ENCODE measurements around the gene MSMO1.

Gene MSMO1

DNA sequence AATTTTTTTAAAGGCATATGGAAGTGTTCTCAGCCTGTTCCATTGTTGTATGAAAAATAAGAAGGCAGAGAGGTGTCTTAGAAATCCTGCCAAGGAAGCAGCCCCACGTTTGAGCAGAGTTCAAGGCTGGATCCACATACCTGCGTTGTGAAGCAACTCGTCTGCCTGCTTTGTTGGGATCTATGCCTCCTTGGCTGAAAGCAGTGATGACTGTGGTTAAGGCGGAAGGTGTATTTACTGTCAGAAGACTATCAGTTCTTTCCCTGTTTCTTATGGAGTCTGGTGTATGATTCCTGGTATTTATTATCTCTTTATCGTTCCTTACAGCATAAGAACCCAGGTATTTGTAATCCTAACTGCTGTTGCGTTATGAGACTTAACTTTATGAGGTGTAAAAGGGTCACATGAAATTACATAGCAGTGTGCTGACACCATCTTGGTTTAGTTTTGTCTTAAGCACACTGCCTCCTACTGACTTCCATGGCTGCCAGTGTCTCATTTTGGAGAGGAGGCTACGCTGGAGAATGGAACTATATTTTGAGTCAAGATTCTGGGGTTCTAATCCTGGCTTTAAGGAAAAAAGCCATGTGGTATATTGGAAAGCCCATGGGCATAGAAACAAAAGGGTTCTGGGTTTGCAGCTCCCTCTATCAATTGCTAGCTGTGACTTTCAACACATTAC, 3.1 kb upstream of the MSMO1 start:
- in situ Hi-C loops (cut with HindIII; ENCODE audit: low sequenced_read_pairs), result no loop called here

DNA sequence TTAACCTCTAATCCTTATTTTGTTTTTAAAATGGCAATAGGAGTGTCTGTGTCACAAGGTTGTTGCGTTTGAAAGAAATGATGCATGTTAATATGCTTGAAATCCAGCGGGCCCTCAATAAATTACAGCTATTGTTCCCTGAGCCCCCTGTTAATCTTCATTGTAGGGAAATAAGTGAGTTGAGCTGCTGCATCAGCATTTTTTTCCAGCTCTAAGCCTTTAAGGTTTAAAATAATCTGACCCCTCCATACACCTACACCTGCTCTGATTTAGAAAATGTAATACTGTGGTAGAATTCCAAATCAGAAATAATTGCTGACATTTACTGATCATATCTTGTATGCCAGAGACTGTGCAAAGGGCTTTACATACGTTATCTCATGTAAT, 2.6 kb upstream of the MSMO1 start:
- in situ Hi-C loops (cut with HindIII; ENCODE audit: low sequenced_read_pairs), result no loop called here

DNA sequence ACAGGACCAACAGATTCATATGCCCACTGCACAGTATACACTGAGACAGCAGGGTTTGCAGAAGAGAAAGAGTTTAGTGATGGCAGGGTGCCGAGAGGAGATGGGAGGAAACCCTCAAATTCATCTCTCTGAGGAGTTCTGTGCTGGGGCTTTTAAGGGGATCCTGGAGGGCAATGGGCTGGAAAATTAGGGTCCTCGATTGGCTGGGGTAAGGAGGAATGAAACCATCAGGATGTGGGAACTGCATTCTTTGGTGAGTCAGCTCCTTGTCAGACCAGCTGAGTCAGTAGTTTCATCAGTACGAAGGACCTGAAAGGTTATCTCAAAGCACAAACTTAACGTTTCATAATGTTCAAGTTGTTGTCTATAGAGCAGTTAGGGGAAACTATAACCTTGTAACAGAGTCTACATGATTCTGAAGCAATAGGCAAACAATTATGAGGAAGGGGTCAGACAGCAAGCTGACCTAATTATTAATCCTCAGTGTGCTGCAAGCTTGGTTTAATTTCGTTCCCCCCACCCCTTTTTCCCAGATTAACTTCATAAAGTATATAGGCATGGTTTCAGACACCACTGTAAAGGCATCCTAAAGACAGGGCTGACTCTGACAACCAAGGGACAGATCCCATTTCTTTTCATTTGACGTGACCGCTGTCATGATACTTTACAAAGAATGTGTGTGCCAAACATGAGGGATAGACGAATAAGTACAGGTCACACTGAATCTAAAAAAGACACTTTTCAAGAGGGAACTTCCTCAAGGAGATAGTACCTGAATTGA, 1.5 kb upstream of the MSMO1 start:
- in situ Hi-C loops (cut with HindIII; ENCODE audit: low sequenced_read_pairs), result no loop called here

DNA sequence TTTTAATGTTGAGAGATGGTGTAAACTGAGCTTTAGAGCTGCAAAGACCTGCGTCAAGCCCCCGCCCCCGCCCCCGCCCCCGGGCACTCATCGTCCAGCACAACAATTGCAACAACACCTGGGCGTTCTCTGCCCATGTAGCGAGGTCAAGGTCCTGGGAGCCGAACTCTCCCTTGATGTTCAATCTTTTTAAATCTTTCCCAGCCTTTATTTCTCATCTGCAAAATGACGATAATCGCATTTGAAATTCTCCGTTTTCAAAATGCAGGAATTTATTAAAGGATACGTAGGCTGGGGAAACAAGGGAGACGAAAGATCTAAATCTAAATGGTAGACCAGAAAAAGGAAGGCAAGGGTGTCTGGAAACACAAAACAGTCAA, 648 bp upstream of the MSMO1 start:
- in situ Hi-C loops (cut with HindIII; ENCODE audit: low sequenced_read_pairs), result no loop called here

DNA sequence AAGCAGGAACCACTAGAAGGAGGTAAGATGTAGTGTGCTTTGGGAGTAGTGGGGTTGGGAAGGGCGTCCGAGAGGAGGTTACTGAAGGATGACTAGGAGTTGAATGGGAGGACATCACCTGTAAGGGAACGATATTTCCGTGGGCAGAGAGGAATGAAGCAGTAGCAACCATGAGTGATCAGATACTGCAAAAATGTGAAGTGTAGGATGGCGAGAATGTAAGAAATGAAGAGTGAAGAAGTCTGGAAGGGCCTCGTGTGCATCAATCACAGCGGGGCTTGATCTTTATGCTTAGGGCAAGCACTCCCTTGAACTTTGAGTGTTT, 594 bp downstream of the MSMO1 start:
- in situ Hi-C loops (cut with HindIII; ENCODE audit: low sequenced_read_pairs), result no loop called here

DNA sequence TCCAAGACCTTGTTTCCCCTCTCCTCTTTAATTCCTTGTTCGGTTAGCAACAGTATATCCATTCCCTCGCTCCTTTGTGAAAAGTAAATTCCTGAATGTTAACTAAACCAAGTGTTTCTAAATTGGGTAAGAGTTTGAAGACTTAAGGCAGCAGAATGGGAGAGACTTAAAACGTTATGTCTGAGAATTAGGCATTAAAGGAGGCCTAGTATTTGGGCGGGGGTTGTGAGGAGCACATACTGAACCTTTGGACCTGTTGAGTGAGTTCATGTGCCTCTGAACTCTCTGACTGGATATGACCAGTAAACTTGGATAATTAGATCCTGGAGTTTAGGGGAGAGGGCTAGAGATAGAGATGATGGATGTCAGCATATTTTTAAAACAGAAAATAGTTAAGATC, 1.2 kb downstream of the MSMO1 start:
- in situ Hi-C loops (cut with HindIII; ENCODE audit: low sequenced_read_pairs), result no loop called here

DNA sequence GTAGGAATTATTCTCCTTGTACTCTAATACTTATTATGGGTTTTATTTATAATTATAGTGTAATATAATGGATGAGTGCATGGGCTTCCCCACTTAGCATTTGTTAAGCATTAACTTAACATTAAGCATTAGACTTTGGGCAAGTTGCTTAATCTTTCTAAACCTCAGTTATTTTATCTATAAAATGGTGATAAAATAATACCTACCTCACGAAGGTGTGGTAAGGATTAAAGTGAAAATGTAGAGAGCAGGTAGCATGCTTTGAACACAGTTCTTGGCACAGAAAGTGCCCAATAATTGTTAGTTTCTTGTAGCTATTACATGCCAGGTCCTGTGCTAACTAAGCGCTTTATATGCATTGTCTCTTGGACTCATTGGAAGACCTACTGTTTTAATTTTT, 2.6 kb downstream of the MSMO1 start:
- in situ Hi-C loops (cut with HindIII; ENCODE audit: low sequenced_read_pairs), result no loop called here

DNA sequence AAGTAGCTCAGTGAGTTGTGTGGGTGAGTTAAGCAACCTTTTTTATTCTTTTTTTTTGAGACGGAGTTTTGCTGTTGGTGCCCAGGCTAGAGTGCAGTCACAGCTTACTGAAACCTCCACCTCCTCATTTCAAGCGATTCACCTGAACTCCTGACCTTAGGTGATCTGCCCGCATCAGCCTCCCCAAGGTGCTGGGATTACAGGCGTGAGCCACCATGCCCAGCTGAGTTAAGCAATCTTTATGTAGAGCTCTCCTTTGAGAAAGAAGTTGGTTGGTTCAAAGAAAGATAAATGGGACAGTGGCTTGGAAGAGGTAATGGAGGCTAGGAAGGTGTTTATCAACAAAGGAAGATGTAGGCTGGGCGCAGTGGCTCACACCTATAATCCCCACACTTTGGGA, 3.2 kb downstream of the MSMO1 start:
- in situ Hi-C loops (cut with HindIII; ENCODE audit: low sequenced_read_pairs), result no loop called here

DNA sequence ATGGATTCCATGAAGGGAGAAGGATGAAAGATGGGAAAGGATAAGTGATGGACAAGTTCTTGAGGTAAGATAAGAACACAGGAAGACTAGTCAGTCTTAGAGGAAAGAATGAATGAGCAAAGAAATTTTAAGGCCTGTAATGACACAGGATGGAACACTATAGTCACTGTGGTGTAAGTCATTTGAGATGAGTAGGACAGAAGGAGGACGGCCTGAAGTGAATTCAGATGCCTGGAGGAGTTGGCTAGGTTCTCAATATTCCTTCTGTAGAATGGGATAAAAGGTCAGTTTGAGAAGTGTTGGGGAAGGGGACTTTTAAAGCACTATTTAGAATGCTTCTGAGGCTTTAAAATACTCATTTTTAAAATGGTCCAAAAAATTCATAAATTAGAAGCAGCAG, 3.9 kb downstream of the MSMO1 start:
- in situ Hi-C loops (cut with HindIII; ENCODE audit: low sequenced_read_pairs), result no loop called here

DNA sequence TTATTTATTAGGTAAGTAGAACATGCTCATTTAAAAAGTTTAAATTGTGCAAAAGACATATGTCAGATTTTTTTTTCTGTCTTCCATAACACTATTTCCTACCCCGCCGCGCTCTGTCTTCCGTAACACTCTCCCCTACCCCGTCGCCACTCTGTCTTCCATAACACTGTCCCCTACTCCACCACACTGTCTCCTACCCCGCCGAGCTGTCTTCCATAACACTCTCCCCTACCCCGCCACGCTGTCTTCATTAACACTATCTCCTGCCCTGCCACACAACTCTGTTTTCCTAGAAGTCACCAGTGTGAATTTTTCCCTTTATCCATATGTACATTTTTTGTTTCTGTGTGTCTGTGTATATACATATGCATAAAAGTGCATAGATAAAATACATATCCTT, 4.4 kb downstream of the MSMO1 start:
- in situ Hi-C loops (cut with HindIII; ENCODE audit: low sequenced_read_pairs), result no loop called here

DNA sequence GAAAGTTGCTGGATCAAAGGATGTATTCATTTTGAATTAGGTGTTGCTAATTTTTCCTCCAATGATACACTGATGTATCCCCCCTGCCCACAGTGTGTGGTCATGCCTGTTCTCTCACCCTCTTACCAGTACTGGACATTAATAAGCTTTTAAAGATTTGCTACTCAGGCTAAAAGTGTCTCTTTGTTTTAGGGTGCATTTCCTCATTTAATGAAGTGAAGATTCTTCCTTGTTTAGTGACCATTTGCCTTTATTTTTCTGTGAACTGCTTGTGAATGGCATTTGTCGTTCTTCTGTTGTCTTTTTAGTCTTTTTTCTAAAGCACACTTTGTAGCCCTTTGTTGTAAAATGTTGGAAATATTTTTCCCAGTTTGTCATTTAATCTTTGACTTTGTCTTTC, 5.0 kb downstream of the MSMO1 start:
- in situ Hi-C loops (cut with HindIII; ENCODE audit: low sequenced_read_pairs), result no loop called here

DNA sequence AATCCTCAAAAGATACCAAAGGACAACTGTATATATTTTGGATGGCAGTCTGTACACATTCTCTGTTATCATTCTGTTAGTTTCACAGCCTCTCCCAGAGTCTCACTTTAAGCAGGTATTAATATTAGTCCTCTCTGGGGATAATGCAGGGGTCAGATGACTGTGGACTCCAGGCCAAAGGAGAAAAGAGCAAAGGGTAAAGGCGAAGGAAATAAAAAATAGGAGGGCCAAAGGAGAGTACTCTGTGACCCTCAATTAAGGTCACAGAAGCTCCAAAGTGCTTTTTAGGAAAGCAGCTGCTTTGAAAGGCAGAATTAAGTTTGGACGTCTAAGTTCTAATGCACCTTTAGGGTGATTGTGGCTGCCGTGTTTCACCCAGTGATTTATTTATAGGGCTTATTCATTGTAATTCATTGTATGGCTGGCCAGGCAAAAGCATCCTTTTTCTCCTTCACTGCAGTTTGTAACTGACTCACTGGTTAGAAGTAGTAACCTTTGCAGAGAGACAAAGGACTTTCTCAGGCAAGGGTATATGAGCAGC, 7.8 kb downstream of the MSMO1 start:
- in situ Hi-C loops (cut with HindIII; ENCODE audit: low sequenced_read_pairs), result no loop called here

DNA sequence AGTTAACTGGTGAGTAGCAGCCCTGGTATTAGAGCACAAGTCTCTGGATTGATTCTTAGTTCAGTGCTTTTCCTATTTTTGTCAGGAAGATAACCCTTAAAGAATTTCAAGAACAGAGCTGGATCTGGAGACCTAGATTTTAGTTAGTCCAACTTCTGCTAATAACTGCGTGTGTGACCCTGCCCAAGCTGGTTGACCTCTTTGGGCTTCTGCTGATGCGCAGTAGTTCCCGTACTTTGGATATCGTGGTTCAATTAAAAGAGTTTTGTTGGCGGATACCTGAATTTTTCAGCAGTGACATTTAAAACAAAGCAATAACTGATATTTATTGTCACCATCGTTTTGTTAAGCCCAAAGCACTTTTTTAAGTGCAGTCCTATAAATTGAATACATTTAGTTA, 9.3 kb downstream of the MSMO1 start:
- in situ Hi-C loops (cut with HindIII; ENCODE audit: low sequenced_read_pairs), result no loop called here

DNA sequence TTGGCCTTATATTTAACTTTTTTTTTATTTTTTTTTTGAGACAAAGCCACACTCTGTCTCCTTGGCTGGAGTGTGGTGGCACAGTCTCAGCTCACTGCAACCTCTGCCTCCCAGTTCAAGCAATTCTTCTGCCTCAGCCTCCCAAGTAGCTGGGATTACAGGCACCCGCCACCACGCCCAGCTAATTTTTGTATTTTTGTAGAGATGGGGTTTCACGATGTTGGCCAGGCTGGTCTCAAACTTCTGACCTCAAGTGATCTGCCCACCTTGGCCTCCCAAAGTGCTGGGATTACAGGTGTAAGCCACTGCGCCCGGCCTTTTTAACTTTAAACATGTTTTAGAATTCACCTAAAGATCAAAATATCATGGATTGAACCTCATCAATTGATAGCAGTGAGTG, 14.9 kb downstream of the MSMO1 start:
- in situ Hi-C loops (cut with HindIII; ENCODE audit: low sequenced_read_pairs), result loop anchor here (5.0 to 10.0 kb wide), 2 partner anchors 122 to 210 kb away; no protein-coding TSS in a partner anchor

DNA sequence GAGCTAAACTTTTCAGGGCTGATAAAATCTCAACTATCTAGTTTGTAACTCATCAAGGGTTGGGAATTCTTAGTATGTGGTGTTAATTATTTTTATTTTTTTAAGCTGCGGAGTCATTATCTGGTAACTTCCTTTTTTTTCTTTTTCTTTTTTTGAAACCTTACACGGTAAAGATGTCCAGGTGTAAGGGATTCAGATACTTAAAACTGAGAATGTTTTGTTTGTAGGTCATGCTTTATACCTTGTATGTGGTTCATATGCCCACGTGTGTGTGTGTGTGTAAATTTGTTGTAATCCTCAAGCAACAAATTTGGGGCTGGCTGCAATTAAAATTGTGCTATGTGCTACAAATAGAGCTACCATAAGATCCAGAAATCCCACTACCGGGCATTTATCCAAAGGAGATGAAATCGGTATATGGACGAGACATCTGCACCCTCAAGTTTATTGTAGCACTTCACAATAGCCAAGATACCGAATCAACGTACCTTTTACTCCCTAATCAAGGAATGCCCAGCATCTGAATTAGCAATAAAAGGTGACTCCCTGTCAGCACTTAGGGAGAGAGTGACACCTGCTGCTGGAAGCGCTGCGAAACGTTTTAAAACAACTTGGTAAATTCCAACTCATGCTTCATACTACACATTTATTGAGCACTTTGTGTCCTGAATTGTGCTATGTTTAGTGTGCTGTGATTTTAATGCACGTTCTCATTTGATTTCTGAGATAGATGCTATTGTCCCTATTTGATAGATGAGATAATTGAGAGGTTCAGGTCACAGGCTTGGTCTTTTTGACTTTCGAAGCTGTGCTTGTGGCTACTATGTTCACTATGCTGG, 16.1 kb downstream of the MSMO1 start:
- in situ Hi-C loops (cut with HindIII; ENCODE audit: low sequenced_read_pairs), result loop anchor here (5.0 to 10.0 kb wide), 2 partner anchors 121 to 211 kb away; no protein-coding TSS in a partner anchor

DNA sequence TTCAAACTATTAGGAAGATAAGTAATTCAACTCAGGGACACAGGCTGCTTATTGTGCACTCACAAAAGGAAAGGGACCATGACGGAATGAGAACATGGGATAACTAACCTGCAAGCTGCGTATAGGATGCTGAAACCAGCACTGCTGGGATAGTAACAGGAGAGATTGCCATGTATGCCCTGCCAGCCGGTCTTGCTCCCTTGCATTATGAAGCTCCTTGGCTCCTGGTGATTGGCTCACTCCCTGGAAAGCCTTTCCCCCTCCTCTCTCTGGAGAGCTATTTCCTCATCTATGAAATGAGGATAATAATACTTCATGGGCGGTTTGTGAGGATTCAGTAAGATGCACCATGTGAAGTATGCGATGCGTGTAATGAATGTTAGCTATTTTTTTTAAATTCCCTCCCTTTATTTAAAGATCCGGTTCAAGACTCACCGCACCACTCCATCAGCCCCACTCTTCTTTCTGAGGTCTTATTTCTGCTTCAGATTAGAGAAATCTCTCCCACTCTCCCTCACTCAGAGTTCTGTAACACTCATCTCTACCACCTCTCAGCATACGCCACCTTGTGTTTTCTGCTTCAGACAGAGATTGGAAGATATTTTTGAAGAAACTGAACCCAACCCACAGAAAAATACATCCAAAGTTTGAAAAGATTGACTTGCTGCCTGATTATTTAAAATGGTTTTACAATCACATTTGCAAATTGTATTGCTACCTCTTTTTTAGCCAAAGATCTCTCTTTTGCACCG, 18.4 kb downstream of the MSMO1 start:
- in situ Hi-C loops (cut with HindIII; ENCODE audit: low sequenced_read_pairs), result loop anchor here (10.0 kb wide), 1 partner anchor 119 kb away; no protein-coding TSS in a partner anchor

DNA sequence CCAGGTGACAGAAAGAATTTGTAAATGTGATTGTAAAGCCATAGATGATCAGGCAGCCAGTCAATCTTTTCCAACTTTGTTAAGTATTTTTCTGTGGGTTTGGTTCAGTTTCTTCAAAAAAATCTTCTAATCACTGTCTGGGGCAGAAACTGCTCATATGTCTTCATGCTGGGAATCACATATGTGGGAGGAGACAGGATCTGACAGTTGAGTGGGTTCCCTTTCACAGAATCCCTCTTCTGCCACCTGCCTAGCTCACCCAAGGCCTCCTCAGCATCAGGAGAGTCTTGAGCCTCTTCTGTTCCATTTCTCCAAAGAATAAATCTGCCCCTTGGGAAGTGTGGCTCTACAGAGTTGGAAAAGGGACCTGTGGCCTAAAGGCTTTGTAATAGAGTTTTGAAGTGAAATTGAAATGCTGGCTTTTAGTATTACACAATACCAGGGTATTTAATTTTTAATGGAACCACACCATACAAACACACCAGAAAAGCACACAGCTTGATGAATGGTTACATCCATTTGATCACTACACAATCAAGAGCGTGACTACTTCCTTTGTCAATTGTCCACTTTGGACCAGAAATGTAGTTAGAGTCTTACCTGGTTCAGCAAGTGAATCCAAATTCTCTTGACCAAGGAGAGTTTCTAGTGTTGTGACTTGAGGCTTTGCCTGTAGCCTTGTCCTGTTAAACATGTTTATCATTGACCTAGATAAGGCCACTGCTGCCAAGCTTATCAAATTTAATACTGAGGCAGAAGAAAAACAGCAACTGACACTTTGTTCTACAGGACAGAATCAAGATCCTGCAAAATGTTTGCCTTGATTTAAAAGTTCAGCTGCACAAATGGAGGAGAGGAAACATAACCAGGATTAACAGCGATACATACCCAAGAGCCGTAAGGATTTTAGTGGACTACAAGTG, 20.4 kb downstream of the MSMO1 start:
- in situ Hi-C loops (cut with HindIII; ENCODE audit: low sequenced_read_pairs), result loop anchor here (10.0 kb wide), 1 partner anchor 117 kb away; no protein-coding TSS in a partner anchor

DNA sequence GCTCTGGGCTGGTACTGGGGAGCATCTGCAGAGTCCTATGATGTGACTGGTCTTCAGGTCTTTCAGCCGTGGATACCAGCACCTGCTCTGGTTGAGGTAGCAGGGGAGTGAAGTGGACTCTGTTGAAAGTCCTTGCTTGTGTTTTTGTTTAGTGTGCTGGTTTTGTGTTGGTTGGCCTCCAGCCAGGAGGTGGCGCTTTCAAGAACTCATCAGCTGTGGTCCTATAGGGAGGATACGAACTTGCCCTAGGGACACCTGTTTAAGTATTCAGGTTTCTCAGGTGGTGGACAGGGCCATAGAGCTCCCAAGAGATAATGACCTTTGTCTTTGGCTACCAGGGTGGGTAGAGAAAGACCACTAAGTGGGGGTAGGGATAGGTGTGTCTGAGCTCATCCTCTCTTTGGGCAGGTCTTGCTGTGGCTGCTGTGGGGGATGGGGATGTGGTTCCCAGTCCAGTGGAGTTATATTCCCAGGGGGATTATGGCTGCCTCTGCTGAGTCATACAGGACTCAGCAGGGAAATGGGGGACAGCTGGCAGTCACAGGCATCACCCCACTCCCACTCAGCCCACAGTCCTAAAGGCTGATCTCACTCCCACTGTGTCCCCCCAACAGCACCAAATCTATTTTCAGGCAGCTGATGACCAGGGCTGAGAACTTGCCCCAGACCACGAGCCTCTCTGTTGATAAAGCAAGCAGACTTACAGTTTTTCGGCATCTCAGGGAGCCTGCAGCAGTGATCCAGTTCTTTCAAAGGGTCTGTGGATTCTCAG, 24.1 kb downstream of the MSMO1 start:
- in situ Hi-C loops (cut with HindIII; ENCODE audit: low sequenced_read_pairs), result no loop called here

DNA sequence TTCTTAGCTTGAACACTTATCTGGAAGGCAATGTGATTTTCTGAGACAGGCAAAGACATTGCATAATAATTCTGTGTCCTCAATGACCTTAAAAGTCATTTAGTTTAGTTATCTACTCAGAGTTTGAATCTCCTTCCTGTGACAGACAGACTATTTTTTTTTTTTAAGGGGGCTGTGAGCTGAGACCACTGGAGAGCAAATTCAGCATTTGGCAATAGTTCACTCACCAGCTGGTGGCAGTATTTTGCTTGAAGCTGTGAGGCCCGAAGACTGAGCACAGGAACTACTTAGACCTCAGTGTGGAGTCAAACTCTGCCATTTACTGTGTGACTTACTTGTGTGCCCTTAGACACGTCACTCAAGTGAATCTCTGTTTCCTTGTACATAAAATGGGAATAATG, 28.4 kb downstream of the MSMO1 start:
- in situ Hi-C loops (cut with HindIII; ENCODE audit: low sequenced_read_pairs), result no loop called here
